GM19043 (cell line): Measurements from ENCODE around the gene ABCB7.
"Not testable (repeated sequence)": the region's sequence is repeated elsewhere in the genome, so short reads cannot be mapped to it uniquely, and the experiment has no call there.

Experiments used
- ATAC-seq: cut with Tn5 transposase; IDR thresholded peaks from one replicate; pipeline ENCODE4 v1.9.1; 2021; ENCODE audit warnings: low read depth; ENCODE audit not compliant: unreplicated experiment

Gene ABCB7

GRCh38 chrX:75107863-75108509 lies 48.1 kb downstream of the ABCB7 start:
- no peak for ATAC-seq

GRCh38 chrX:75106772-75107171 lies 49.3 kb downstream of the ABCB7 start:
- ATAC-seq = no peak

- no peak for ATAC-seq
Observed at GRCh38 chrX:75096331-75096730, 59.8 kb downstream of the ABCB7 start.

- ATAC-seq = no peak
Observed at GRCh38 chrX:75086731-75087195, 69.3 kb downstream of the ABCB7 start.

- no peak for ATAC-seq
Observed at GRCh38 chrX:75084757-75085156, 71.3 kb downstream of the ABCB7 start.

- no peak for ATAC-seq
Observed at GRCh38 chrX:75076429-75076828, 79.7 kb downstream of the ABCB7 start.

- no peak for ATAC-seq
Observed at GRCh38 chrX:75074475-75074874, 81.6 kb downstream of the ABCB7 start.

GRCh38 chrX:75071334-75071733 lies 84.7 kb downstream of the ABCB7 start:
- ATAC-seq = no peak

- ATAC-seq = no peak
Observed at GRCh38 chrX:75067931-75068330, 88.2 kb downstream of the ABCB7 start.

- ATAC-seq = no peak
Observed at GRCh38 chrX:75061701-75062100, 94.4 kb downstream of the ABCB7 start.

GRCh38 chrX:75051047-75051446 lies 105.0 kb downstream of the ABCB7 start:
- ATAC-seq = no peak

- ATAC-seq = no peak
Observed at GRCh38 chrX:75045369-75045768, 110.7 kb downstream of the ABCB7 start.

- ATAC-seq = not testable (repeated sequence)
Observed at GRCh38 chrX:75044142-75044541, 111.9 kb downstream of the ABCB7 start.

GRCh38 chrX:75038925-75039324 lies 117.2 kb downstream of the ABCB7 start:
- ATAC-seq = no peak
